ENCODE results near the gene TSG101.
A peak's percentile ranks its signal among the peaks of the same experiment; 100 is the strongest.

The TSG101 gene, protein sequence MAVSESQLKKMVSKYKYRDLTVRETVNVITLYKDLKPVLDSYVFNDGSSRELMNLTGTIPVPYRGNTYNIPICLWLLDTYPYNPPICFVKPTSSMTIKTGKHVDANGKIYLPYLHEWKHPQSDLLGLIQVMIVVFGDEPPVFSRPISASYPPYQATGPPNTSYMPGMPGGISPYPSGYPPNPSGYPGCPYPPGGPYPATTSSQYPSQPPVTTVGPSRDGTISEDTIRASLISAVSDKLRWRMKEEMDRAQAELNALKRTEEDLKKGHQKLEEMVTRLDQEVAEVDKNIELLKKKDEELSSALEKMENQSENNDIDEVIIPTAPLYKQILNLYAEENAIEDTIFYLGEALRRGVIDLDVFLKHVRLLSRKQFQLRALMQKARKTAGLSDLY

DNA sequence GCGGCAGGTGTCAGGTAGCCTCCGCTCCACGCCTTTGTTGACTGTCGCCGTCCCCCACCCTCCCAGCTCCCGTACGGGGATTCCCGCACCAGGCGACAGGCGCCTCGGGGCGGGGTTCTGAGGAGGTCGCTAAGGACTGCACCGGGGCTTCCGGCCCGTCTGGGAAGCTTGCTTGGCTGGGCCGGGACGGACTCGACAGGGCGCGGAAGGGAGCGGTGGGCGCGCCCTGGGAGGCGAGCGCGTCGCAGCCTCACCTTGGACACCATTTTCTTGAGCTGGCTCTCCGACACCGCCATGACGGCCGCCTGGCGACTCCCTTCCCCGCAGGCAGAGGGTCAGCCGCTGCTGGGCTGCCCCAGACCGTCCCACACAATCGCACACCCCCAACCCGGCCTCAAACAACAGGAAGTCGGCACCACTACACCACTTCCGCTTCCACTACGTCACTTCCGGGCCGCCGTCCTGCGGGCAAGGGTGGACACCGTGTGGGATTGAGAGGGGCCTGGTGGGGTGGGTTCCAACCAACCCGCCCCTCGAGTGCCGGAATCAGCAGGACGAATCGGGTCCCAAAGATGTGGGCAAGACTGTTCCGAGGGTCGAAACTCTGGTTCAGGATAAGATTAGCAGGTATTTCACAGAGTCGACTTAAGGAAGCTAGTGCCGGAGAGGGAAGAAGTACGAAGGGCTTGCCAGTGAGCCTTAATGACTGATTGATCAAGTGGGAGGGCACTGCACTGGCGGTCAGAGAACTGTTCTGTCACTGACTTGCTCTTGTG, at the start of gene TSG101:
Gene TSG101, minus strand, starts transcription at position 422 of the 776 bp plus-strand sequence. Its CDS starts 126 bp downstream, at position 296.
- DNase-seq (ENCODE audit: low spot score), result peak; percentile 95

- DNase-seq (ENCODE audit: low spot score), result no peak
Observed at GRCh38 chr11:18575361-18575760, 48.6 kb upstream of the TSG101 start.

GRCh38 chr11:18567081-18567480, 40.3 kb upstream of the TSG101 start:
- peak; percentile 29 for DNase-seq (ENCODE audit: low spot score)

- no peak for DNase-seq (ENCODE audit: low spot score)
Observed at GRCh38 chr11:18566406-18566805, 39.7 kb upstream of the TSG101 start.

- no peak for DNase-seq (ENCODE audit: low spot score)
Observed at GRCh38 chr11:18564149-18564548, 37.4 kb upstream of the TSG101 start.

DNA sequence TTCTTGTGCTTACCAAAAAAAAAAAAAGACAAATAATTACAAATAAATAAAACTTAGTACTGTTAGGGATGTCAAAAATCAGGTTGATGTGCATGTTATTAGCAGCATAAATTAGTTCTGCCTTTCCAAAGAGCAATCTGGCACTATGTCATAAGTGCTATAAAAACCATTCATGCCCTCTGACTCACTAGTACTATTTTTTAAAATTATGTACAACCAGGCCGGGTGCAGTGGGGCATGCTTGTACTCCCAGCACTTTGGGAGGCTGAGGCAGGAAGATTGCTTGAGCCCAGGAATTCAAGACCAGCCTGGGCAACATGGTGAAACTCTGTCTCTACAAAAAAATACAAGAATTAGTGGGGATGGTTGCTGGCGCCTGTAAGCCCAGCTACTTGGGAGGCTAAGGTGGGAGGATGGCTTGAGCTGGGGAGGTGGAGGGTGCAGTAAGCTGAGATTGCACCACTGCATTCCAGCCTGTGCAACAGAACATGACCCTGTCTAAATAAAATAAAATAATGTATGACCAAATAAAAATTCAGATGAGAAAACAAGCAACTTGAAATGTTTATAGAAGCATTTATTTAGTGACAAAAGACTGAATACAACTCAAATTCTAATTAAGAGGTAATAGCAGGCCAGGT, 36.5 kb upstream of the TSG101 start:
- DNase-seq (ENCODE audit: low spot score), result no peak

DNA sequence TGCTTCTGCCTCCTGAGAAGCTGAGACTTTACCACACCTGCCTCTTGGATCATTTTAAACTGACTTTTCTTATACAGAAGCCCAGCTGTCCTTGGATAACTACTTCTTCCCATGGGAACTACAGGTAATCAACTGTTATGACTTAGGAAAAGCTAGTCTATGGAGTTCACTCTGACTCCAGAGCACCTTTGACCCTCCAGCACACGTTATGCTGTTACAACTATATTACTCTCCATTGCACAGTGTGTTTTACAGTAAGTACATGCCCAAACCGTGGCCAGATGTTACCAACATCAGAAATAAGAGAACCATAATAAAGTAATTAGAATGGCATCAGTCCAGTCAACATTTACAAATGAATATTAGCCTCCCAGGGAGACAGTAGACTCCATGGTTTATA, 21.3 kb upstream of the TSG101 start:
- DNase-seq (ENCODE audit: low spot score), result no peak

- no peak for DNase-seq (ENCODE audit: low spot score)
Observed at GRCh38 chr11:18540207-18541009, 13.7 kb upstream of the TSG101 start.

GRCh38 chr11:18536209-18536608, 9.5 kb upstream of the TSG101 start:
- no peak for DNase-seq (ENCODE audit: low spot score)

DNA sequence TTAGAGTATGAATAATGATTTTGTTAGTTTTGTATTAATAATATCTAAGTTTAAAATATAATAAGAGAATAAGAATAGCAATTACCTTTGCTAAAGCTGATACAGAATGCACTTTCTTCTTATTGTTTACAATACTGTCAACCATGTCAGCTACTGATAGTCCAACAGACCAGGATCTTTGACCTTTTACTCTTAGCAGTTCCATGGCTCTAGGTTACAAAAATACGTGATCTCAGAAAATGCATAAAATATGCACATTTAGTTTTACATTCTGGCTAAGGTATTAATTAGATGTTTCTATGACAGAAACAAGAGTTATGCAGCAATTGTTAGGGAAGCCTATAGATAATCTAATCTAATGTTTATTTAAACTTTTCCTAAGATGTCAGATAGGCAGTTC, 7.5 kb upstream of the TSG101 start:
- DNase-seq (ENCODE audit: low spot score), result no peak

- DNase-seq (ENCODE audit: low spot score), result no peak
Observed at GRCh38 chr11:18533365-18533764, 6.6 kb upstream of the TSG101 start.

DNA sequence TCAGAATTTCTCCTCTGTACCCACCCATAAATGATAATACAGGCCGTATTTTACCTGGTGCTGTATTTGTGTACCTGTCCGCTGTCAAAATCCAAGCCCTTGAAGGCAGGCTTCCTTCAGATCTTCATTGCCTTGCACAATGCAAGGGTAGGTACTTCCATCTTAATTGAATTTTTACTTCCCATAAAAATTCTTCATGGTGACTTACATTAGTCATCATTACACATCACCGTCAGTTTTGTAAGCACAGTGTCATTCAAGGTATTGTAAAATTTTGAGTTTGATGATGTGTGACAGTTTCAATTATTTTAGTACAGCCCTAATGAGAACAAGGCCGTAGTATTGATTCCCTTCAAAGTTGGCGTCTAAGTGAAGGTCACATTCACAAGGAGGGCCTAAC, 770 bp upstream of the TSG101 start:
- peak; percentile 47 for DNase-seq (ENCODE audit: low spot score)

DNA sequence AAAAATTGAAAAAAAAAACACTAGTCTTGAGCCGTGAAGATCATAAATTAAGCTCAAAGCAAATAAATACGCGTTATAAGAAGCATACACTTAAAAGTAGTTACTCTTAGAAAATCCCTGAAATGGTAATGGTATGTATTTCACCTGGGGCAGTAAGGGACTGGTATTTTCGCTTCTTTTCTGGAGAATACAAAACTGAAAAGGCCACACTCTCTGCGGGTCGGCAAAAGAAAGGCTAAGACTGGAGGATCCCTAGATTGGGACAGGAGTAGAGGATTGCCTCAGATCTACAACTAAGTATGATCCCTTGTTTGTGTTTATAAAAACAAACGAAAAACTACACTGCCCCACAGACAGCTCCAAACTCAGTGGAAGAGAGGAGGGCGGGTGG, 617 bp downstream of the TSG101 start:
- no peak for DNase-seq (ENCODE audit: low spot score)

DNA sequence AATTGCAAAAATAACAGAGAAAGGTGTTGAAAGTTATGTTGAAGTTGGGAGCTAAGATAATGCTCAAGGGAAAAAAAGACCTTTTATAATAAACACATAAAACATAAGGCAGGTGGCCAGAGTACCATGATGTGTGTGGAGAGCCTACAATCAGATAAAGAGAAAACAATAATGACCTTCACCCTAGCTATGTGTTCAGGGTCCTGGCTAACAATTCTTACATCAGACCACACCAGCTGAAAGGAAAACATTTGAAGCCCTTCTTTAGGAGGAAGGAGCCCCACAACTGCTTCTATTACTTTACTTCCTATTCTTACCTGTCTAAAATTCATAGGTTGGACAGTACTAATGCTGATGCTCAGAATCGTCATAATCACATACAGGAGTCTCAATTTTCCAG, 2.5 kb downstream of the TSG101 start:
- no peak for DNase-seq (ENCODE audit: low spot score)

DNA sequence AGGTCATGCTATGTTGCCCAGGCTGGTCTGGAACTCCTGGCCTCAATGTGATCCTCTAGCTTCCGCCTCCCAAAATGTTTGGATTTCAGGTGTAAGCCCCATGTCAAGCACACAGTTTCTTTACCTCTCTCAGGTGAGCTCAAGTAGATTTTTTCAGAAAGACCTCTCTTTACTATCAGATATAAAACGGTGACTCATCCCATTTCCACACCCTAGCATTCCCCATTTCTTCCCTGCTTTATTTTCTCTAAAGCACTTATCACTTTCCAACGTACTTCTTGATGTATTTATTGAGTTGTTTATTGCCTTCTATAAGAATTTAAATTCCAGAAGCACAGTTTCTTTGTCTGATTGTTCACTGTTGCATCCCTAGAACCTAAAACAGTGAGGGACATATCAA, 3.7 kb downstream of the TSG101 start:
- DNase-seq (ENCODE audit: low spot score), result no peak

GRCh38 chr11:18522388-18522787, 4.4 kb downstream of the TSG101 start:
- no peak for DNase-seq (ENCODE audit: low spot score)

DNA sequence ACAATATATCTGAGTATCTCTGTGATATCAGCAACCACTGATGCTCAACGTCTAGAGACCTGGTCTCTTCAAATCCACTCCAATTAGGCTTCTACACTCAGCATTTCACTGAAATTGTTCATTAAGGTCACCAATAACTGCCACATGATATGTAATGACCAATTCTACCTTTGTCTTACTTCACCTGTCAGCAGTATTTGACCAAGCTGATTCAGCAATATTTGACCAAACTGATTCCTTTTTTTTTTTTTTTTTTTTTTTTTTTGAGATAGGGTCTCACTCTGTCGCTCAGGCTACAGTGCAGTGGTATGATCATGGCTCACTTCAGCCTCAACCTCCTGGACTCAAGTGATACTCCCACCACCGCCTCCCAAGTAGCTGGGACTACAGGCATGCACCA, 5.6 kb downstream of the TSG101 start:
- no peak for DNase-seq (ENCODE audit: low spot score)

DNA sequence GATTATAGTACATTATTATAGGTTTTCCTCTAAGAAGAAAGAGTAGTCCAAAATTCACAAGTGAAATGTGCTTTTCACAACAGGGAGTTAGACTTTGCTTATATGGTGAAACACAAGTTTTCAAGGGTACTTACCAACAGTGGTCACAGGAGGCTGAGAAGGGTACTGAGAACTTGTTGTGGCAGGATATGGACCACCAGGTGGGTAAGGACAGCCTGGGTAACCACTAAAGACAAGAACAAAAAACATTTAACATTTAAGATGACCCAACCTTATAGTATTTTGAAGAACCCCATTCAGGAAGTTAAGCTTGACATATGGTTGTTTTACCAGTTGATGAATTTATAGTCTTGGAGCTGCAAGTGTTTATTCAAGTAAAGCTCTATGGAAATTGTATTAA, 24.4 kb downstream of the TSG101 start:
- DNase-seq (ENCODE audit: low spot score), result no peak

DNA sequence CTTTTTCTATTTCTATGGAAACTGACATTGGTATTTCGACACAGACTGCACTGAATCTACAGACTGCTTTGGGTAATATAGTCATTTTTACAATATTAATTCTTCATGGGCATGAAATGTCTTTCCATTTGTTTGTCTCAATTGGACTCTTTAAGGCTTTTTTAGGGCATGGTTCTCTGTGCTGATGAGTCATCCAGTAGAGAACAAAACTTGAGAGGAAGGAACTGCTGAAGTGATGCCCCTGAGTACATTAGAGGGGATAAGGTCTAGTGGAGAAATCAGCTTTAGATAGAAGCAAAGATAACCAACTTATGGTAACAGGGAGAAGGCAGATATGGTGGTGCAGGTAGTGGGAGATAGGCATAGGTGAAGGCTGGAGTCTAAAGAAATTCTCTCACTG, 25.1 kb downstream of the TSG101 start:
- no peak for DNase-seq (ENCODE audit: low spot score)

GRCh38 chr11:18498039-18498438, 28.7 kb downstream of the TSG101 start:
- no peak for DNase-seq (ENCODE audit: low spot score)

DNA sequence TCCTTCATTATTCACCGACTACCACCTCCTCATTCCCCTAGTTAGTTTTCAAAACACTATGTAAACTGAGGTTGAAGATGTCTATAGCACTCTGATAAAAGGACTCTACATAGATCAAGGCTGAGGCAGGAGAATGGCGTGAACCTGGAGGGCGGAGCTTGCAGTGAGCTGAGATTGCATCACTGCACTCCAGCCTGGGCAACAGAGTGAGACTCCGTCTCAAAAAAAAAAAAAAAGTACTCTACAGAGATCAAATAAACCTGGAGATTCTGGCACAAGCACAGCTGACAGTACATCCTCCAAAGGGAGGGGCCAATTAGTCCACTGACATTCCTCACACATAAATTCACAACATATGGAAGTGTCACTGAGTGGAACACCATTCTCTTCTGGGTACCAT, 31.0 kb downstream of the TSG101 start:
- DNase-seq (ENCODE audit: low spot score), result no peak

DNA sequence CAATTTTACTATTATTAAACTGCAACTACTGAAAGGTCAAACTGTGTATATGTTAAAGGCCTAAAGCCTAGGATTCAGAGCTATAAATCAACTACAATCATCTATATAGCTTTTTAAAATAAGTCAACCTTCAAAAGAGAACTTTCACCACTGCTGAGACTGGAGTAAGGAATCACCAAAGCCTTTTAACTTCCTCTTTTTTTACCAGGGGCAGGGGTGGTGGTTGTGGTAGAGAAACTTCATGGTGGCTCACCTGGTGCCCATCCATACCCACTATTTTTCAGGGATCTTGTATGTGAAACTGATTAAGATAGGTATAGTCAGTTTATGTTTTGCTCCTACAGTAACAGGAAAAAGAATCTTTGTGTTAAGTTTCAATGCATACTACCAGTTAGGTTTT, 31.5 kb downstream of the TSG101 start:
- DNase-seq (ENCODE audit: low spot score), result no peak

Data from AG08395 (cell line).